Measurements from ENCODE around the gene DCC. TPM values are rescaled to one million over a fixed set of nuclear protein-coding genes. Genes with fewer than 3 reads are reported as not detected.

Gene DCC
- total RNA-seq, 1 donor from 2014 or later: not detected

- no peak for TF ChIP-seq CTCF (conservative IDR thresholded peaks at IDR 0.05; ENCODE audit: low read depth, low read length)
- no peak overlapping the region for H3K4me3 ChIP-seq (ENCODE audit: low read depth, low read length)
- DNase-seq (ENCODE audit: low read depth): peak; percentile 29
Measured at GRCh38 chr18:52499016-52499415, 159.0 kb downstream of the DCC start.

- no peak for DNase-seq (ENCODE audit: low read depth)
Measured at GRCh38 chr18:52499644-52500043, 159.6 kb downstream of the DCC start.

GRCh38 chr18:52504589-52504988, 164.6 kb downstream of the DCC start:
- DNase-seq (ENCODE audit: low read depth): no peak
- no peak overlapping the region for H3K4me3 ChIP-seq (ENCODE audit: low read depth, low read length)
- TF ChIP-seq CTCF (conservative IDR thresholded peaks at IDR 0.05; ENCODE audit: low read depth, low read length): no peak

More at GRCh38 chr18:52499644-52500043, 159.6 kb downstream of the DCC start:
- TF ChIP-seq CTCF (conservative IDR thresholded peaks at IDR 0.05; ENCODE audit: low read depth, low read length): no peak
- H3K4me3 ChIP-seq (ENCODE audit: low read depth, low read length): no peak overlapping the region

- no peak for DNase-seq (ENCODE audit: low read depth)
- no peak overlapping the region for H3K4me3 ChIP-seq (ENCODE audit: low read depth, low read length)
- no peak for TF ChIP-seq CTCF (conservative IDR thresholded peaks at IDR 0.05; ENCODE audit: low read depth, low read length)
Measured at GRCh38 chr18:52510139-52510538, 170.1 kb downstream of the DCC start.

GRCh38 chr18:52518086-52518485, 178.1 kb downstream of the DCC start:
- DNase-seq (ENCODE audit: low read depth): no peak
- no peak for TF ChIP-seq CTCF (conservative IDR thresholded peaks at IDR 0.05; ENCODE audit: low read depth, low read length)
- no peak overlapping the region for H3K4me3 ChIP-seq (ENCODE audit: low read depth, low read length)

GRCh38 chr18:52519021-52519420, 179.0 kb downstream of the DCC start:
- no peak for TF ChIP-seq CTCF (conservative IDR thresholded peaks at IDR 0.05; ENCODE audit: low read depth, low read length)
- no peak for DNase-seq (ENCODE audit: low read depth)

GRCh38 chr18:52523566-52523965, 183.6 kb downstream of the DCC start:
- no peak overlapping the region for H3K4me3 ChIP-seq (ENCODE audit: low read depth, low read length)
- TF ChIP-seq CTCF (conservative IDR thresholded peaks at IDR 0.05; ENCODE audit: low read depth, low read length): no peak
- no peak for DNase-seq (ENCODE audit: low read depth)

More at GRCh38 chr18:52519021-52519420, 179.0 kb downstream of the DCC start:
- H3K4me3 ChIP-seq (ENCODE audit: low read depth, low read length): no peak overlapping the region

Measured in epithelial cell of proximal tubule (primary cell).